Smooth muscle cell (in vitro differentiated cells): Measurements from ENCODE around the gene ANAPC10. TPM values are rescaled to one million over a fixed set of nuclear protein-coding genes. Genes with fewer than 3 reads are reported as not detected.

Experiments
- DNase-seq: peaks from one replicate; lab custom pipeline; 2025; ENCODE audit not compliant: unreplicated experiment; lab: John Stamatoyannopoulos, UW
- H2AFZ ChIP-seq: fragments of 200-600 bp; sonication (generic); 2 replicates; pipeline ENCODE4 v1.6.0; 2016; ENCODE audit warnings: antibody characterized with exemption, low read depth, mild to moderate bottlenecking
- H3F3A ChIP-seq: fragments of 200-600 bp; sonication (generic); 2 replicates; pipeline ENCODE4 v1.6.0; 2017; ENCODE audit warnings: antibody characterized with exemption, low read depth
- H3K27ac ChIP-seq: fragments of 200-600 bp; sonication (generic); 2 replicates; pipeline ENCODE4 v1.5.1; 2016; ENCODE audit warnings: low read depth, mild to moderate bottlenecking
- H3K27me3 ChIP-seq: fragments of 200-600 bp; sonication (generic); 2 replicates; pipeline ENCODE4 v1.6.1; 2016; ENCODE audit warnings: low read depth, mild to moderate bottlenecking
- H3K36me3 ChIP-seq: fragments of 200-600 bp; sonication (generic); 2 replicates; pipeline ENCODE4 v1.5.1; 2016; ENCODE audit warnings: low read depth
- H3K4me1 ChIP-seq: fragments of 200-600 bp; sonication (generic); 2 replicates; pipeline ENCODE4 v1.5.1; 2016; ENCODE audit warnings: low read depth
- H3K4me2 ChIP-seq: fragments of 200-600 bp; sonication (generic); 2 replicates; pipeline ENCODE4 v1.6.0; 2016; ENCODE audit warnings: mild to moderate bottlenecking
- H3K4me3 ChIP-seq: fragments of 200-600 bp; sonication (generic); 2 replicates; pipeline ENCODE4 v1.5.1; 2016; ENCODE audit warnings: mild to moderate bottlenecking
- H3K79me2 ChIP-seq: fragments of 200-600 bp; sonication (generic); 2 replicates; pipeline ENCODE4 v1.6.0; 2016; ENCODE audit warnings: low read depth, mild to moderate bottlenecking
- H3K9ac ChIP-seq: fragments of 200-600 bp; sonication (generic); 2 replicates; pipeline ENCODE4 v1.6.0; 2016; ENCODE audit warnings: low read depth
- H3K9me3 ChIP-seq: fragments of 200-600 bp; sonication (generic); replicated peaks from 2 replicates; pipeline ENCODE4 v1.5.1; 2016; ENCODE audit warnings: low read depth
- H4K20me1 ChIP-seq: fragments of 200-600 bp; sonication (generic); 2 replicates; pipeline ENCODE4 v1.6.0; 2016; ENCODE audit warnings: low read depth
- WGBS: methylation state at CpG from one replicate; pipeline ENCODE4 v1.1.7; 2016; ENCODE audit warnings: low lambda C conversion rate; 5-methylcytosine and 5-hydroxymethylcytosine counted together
- polyA plus RNA-seq: library from polyadenylated mRNA; unstranded; fragments of >200 nt; fragmentation: Nextera tagmentation; extraction: Ambion mirVana; gene quantifications from 2 replicates; pipeline ENCODE4 v1.2.1, GENCODE V29; 2016
- total RNA-seq: library from RNA; depleted of rRNA; stranded (reverse); fragments of >200 nt; gene quantifications from 2 replicates; pipeline ENCODE4 v1.2.3, GENCODE V29; 2014
- TF ChIP-seq, protein P1 (sequence below): fragments of 200-600 bp; sonication (generic); IDR thresholded peaks from 2 replicates; pipeline ENCODE4 v1.5.1; 2017; ENCODE audit warnings: borderline replicate concordance, mild to moderate bottlenecking, antibody characterized with exemption; ENCODE audit not compliant: insufficient read depth, poor library complexity, severe bottlenecking

Gene ANAPC10
- total and polyA plus RNA-seq, 2 experiments from 2014 or later, result 28.0 to 66.2 TPM

DNA sequence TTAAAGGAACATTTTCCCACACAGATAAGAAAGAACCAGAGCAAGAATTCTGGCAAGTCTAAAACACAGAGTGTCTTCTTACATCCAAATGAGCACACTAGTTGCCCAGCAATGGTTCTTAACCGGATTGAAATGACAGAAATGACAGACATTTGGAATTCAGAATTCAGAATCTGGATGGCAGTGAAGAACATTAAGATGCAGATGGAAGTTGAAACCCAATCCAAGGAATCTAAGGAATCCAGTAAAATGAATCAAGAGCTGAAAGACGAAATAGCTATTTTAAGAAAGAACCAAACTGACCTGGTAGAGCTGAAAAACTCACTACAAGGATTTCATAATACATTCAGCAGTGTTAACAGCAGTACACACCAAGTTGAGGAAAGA is 21.5 kb downstream of the ANAPC10 start:
- no peak overlapping the region for H3K4me3 ChIP-seq
- H3K79me2 ChIP-seq, result peaks cover 30% of the 10 kb centered on the region
- no peak overlapping the region for H3K27ac ChIP-seq
- H3K27me3 ChIP-seq, result no peaks in the 10 kb centered on the region
- H3K4me1 ChIP-seq, result no peaks in the 10 kb centered on the region
- peaks cover 8% of the 10 kb centered on the region for H3K36me3 ChIP-seq
- no peak overlapping the region for H3K9ac ChIP-seq
- H3K9me3 ChIP-seq, result no peaks in the 10 kb centered on the region
- H4K20me1 ChIP-seq, result no peaks in the 10 kb centered on the region
- H3K4me2 ChIP-seq, result no peak overlapping the region
- DNase-seq, result no peak
- no peak overlapping the region for H2AFZ ChIP-seq
- peaks cover 4% of the 10 kb centered on the region for H3F3A ChIP-seq
- 40% methylated on average over 2 of the region's 2 CpGs for WGBS
- TF ChIP-seq, protein P1, sequence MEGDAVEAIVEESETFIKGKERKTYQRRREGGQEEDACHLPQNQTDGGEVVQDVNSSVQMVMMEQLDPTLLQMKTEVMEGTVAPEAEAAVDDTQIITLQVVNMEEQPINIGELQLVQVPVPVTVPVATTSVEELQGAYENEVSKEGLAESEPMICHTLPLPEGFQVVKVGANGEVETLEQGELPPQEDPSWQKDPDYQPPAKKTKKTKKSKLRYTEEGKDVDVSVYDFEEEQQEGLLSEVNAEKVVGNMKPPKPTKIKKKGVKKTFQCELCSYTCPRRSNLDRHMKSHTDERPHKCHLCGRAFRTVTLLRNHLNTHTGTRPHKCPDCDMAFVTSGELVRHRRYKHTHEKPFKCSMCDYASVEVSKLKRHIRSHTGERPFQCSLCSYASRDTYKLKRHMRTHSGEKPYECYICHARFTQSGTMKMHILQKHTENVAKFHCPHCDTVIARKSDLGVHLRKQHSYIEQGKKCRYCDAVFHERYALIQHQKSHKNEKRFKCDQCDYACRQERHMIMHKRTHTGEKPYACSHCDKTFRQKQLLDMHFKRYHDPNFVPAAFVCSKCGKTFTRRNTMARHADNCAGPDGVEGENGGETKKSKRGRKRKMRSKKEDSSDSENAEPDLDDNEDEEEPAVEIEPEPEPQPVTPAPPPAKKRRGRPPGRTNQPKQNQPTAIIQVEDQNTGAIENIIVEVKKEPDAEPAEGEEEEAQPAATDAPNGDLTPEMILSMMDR, result no peak

DNA sequence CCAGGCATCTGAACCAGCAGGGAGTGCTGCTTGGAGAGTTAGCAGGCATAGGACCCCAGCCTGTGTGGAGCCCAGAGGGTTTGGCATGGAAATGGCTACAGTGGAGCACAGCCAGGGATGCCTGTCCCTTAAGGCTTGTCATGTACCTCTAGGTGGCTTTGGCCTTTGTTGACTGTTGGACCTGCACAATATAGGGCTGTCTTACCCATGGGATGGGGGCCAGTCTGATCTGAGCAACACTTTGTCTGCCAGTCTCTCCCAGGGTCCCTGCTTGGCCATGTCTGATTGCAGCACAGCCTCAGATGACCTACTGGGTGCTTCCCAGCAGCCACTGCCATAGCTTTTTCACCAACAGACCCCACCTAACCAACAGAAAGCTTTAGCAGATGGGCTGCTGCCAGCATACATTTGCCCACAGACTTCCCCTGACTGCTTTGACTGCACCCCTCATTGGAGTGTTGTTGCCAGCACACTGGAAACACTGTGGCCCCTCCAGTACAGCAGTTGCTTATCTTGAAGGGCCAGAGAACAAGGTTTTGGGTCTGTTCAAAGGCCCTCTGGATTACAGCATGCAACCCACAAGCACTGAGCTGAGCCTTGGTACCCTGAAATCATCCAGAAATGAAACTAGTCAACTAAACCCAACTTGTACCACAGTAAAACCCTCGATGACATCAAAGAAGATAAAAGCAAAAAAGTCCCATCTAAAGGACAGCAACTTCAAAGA is 22.1 kb downstream of the ANAPC10 start:
- WGBS, result 38% methylated on average over 1 of the region's 1 CpG
- H3K27me3 ChIP-seq, result no peaks in the 10 kb centered on the region
- H3K4me1 ChIP-seq, result no peaks in the 10 kb centered on the region
- H2AFZ ChIP-seq, result no peak overlapping the region
- H3K9me3 ChIP-seq, result no peaks in the 10 kb centered on the region
- H3K4me3 ChIP-seq, result no peak overlapping the region
- no peak overlapping the region for H3K9ac ChIP-seq
- no peak for DNase-seq
- H3K4me2 ChIP-seq, result no peak overlapping the region
- H3K79me2 ChIP-seq, result peaks cover 28% of the 10 kb centered on the region
- peaks cover 8% of the 10 kb centered on the region for H3K36me3 ChIP-seq
- no peak overlapping the region for H3K27ac ChIP-seq
- H3F3A ChIP-seq, result peaks cover 4% of the 10 kb centered on the region
- TF ChIP-seq, protein P1, result no peak
- peaks cover 3% of the 10 kb centered on the region for H4K20me1 ChIP-seq

DNA sequence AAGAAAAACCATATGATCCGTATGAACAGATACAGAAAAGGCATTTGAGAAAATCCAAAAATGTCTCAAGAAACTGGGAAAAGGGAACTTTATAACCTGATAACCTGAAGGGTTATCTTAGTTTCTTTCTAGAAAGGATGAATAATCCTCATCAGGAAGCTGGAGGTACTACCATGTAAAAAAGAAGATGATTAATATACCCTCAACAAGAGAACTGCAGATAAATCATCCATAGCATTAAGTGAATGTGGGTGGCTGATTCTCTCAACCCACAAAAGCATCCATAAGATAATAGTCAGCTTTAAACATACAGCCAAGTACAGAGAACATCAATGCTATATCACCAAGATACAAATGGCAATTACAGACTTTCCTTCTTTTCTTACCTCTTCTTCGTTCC is 26.4 kb downstream of the ANAPC10 start:
- H3K27me3 ChIP-seq, result no peaks in the 10 kb centered on the region
- H3K79me2 ChIP-seq, result peaks cover 7% of the 10 kb centered on the region
- peaks cover 8% of the 10 kb centered on the region for H3K4me1 ChIP-seq
- H3K9me3 ChIP-seq, result no peaks in the 10 kb centered on the region
- H3K36me3 ChIP-seq, result no peaks in the 10 kb centered on the region
- H3K4me3 ChIP-seq, result no peak overlapping the region
- no peak for DNase-seq
- no peak overlapping the region for H3K9ac ChIP-seq
- H2AFZ ChIP-seq, result no peak overlapping the region
- TF ChIP-seq, protein P1, result no peak
- peaks cover 9% of the 10 kb centered on the region for H4K20me1 ChIP-seq
- no peak overlapping the region for H3K4me2 ChIP-seq
- no peak overlapping the region for H3K27ac ChIP-seq
- 93% methylated on average over 2 of the region's 2 CpGs for WGBS
- no peaks in the 10 kb centered on the region for H3F3A ChIP-seq

DNA sequence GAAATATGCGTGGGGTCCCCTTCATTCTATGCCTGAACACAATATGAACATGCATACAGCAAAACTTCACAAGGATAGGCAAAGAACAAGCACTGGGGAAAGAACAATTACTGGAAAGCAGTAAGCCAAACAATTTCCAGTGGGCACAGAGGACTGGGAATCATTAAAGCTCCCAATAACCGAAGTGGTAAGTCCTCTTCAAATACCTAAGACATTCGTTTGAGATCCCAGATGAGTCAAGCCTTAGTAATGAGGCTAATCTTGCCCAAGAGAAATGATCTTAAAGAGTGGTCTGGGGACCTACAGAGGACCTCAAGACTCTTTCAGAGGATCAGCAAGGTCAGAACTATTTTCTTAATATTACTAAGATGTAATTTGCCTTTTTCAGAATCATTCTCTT is 28.6 kb downstream of the ANAPC10 start:
- Histone ChIP-seq H3K79me2 (peaks cover 12% of the 10 kb centered on the region), H3K4me1 (peaks cover 20% of the 10 kb centered on the region), H3F3A (no peaks in the 10 kb centered on the region), H3K27ac (no peak overlapping the region), H3K27me3 (no peaks in the 10 kb centered on the region), H3K9ac (no peak overlapping the region), H4K20me1 (peaks cover 9% of the 10 kb centered on the region), H2AFZ (no peak overlapping the region), H3K4me2 (no peak overlapping the region), H3K4me3 (no peak overlapping the region), H3K36me3 (no peaks in the 10 kb centered on the region), H3K9me3 (no peaks in the 10 kb centered on the region)
- no peak for DNase-seq
- WGBS, result 32% methylated on average over 3 of the region's 3 CpGs
- TF ChIP-seq, protein P1, result no peak
